GM19035 (cell line): ENCODE results near the gene KIF24.
"Not testable (repeated sequence)": the region's sequence is repeated elsewhere in the genome, so short reads cannot be mapped to it uniquely, and the experiment has no call there.

Experiments
- ATAC-seq: cut with Tn5 transposase; IDR thresholded peaks from one replicate; pipeline ENCODE4 v1.9.1; 2021; ENCODE audit not compliant: unreplicated experiment

KIF24 gene

DNA sequence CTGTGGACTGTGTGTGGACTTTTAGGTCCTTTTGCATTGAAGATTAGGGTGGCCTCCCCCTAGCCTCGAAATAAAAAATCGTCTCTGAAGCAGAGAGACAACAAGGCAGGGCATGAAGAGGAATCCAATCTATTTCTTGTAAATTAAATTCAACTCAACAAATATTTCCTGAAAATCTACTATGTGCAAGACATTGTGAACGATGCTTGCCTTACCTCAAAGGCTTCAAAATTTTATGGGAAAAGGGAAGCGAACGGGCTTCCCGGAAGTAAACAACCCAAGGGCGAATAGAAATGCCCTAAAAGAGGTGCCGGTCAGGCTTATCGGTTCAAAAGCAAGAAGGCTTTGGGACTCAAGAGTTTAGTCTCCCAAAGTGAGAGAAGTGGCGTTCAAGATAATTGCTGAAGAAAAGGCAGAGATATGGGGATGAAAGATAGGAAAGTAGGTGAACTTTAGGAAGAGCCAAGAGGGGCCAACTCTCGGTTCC, 525 bp downstream of the KIF24 start:
- peak; percentile 0 for ATAC-seq

DNA sequence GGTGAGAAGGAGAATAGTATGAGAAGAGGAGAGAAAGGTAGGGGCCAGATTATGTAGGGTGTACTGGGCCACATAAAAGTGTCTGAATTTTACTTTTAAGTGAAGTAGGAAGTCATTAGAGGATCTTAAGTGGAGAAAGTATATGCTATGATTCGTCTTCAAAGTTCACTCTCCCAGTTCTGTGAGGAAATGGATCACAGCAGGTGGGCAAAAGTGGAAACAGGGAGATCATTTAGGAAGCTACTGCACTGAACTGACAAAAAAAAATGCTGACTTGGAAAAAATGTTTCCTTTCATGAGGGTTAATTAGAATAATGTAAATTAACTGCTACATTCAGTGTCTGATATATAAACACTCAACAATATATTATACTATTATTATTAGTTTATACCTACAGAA, 2.4 kb downstream of the KIF24 start:
- ATAC-seq: no peak

DNA sequence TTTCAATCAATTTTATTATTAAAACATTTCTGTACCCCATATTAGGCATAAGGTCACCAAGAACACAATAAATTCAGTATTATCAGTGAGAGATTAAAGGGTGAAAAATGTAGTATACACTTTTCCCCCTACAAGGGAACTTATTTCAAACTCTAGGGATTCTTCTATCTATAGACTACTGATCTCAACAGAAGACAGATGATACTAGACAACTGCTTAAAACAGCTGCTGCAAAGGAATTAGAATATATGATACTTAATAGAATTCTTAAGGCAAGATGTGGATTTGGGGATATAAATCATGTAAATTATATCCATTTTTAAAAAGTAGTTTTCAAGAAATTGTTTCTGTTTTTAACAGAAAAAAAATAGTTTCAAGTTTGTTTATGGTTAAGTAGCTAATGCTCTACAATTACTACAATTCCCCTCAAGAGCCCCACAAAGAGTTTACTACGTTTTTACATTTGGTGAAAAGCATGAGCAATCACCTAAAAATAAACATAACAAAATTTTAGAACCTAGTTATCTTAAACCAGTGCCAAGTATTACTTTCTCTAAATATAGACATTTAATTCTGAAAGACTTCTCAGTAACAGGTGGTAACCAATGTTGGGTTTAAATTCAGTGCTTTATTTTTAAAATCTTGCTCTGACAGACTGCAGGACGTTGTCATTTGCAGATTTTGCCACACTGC, 6.0 kb downstream of the KIF24 start:
- no peak for ATAC-seq

DNA sequence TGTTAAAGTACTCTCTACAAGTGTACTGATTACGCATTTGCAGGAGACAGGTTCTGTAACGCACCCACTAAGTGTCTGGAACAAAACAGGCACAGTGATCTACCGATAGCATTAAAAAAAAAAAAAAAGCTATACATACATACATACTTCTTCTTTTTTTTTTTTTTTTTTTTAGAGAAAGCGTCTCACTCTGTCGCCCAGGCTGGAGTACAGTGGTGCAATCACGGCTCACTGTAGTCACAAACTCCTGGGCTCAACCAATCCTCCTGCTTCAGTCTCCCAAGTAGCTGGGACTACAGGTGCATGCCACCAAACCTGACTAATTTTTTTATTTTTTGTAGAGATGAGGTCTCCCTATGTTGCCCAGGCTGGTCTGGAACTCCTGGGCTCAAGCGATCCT, 7.6 kb downstream of the KIF24 start:
- ATAC-seq: no peak

DNA sequence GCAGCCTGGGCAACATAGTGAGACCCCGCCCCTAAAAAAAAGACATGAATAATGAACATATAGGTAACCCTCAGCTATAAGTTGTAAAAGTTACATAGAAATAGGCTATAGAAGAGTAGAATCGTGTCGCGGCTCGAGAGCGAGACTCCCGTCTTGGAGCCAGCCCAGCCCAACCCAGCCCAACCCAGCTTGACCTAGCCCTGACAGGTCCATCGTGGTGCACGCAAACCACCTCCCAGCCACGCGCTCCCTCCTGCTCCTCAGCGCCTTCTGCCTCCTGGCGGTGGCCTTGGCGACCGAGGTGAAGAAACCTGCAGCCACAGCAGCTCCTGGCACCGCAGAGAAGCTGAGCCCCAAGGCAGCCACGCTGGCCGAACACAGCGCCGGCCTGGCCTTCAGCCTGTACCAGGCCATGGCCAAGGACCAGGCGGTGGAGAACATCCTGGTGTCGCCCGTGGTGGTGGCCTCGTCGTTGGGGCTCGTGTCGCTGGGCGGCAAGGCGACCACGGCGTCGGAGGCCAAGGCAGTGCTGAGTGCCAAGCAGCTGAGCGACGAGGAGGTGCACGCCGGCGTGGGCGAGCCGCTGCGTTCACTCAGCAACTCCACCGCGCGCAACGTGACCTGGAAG, 10.8 kb downstream of the KIF24 start:
- ATAC-seq: no peak

DNA sequence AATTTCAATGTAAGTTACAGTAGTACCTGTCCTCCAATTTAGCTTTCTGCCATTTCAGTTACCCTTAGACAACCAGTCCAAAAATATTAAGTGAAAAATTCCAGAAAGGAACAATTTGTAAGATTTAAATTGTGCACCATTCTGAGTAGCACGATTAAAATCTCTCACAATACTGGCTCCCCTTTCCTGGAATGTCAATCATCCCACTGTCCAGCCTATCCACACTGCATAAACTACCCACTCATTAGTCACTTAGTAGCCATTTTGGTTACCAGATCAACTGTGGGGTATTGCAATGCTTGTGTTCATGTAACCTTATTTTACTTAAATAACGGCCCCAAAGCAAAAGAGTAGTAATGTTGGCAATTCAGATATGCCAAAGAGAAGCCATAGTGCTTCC, 11.6 kb downstream of the KIF24 start:
- no peak for ATAC-seq

DNA sequence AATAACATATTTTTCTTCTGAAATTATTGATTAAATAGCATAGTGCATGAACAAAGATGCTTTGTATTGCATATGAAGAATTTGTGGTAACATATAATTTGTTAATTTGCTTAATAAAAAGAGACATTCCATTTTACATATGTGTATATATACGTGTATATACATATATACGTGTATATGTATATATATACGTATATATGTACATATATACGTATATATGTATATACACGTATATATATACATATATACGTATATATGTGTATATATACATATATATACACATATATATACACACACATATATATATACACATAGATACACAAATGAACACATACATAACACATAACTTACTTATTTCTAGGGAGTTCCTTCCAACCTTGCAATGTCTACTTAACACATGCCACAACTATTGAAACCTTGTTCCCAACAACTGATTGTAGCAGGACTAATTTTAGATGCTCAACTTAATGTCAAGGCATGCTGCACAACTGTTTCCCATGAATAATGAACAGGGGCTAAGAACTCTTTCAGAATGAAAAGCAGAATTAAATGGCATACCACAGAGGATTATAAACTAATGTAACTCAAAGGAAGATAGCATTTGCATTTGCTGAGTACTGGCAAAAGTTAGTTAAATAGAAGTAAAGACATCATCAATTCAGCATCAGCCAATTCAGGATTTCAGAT, 17.4 kb downstream of the KIF24 start:
- no peak for ATAC-seq

DNA sequence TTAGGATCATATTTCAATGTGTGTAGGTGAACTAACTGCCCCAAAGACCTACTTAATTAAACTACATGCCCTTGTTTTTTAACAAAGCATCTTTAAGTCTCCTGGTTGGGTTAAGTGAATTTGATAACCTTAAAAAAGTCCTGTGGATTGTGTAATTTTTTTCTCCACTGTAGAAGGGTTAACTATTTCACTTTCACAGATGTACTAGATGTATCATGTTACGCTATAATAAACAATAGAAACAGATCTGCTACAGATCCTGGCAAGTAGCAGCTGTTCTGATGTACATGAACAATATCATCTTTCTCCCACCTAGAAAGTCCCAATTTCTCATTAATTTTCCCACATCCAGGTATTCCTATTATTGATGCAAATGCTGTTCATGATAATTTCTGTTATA, 18.9 kb downstream of the KIF24 start:
- no peak for ATAC-seq

DNA sequence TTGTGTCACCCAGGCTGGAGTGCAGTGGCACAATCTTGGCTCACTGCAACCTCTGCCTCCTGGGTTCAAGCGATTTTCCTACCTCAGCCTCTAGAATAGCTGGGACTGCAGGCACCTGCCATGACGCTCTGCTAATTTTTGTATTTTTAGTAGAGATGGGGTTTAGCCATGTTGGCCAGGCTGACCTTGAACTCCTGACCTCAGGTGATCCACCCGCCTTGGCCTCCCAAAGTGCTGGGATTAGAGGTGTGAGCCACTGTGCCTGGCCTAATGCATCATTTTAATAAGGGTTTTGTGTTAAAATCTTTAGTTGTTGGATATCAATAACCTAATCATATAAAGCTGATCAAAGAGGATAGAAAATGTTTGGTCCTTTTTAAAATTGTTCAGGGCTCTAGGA, 20.8 kb downstream of the KIF24 start:
- not testable (repeated sequence) for ATAC-seq

DNA sequence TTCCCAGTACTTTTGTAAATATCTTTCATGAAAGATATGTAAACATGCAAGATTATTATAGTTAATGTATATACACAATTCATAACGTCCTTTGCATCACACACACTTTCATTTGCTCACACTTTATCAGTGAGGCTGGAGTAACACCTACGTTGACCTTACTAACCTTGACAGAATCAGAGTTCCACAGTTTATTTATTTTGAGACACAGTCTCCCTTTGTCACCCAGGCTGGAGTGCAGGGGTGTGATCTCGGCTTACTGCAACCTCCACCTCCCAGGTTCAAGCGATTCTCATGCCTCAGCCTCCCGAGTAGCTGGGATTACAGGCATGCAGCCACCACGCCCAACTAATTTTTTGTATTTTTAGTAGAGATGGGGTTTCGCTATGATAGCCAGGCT, 28.0 kb downstream of the KIF24 start:
- ATAC-seq: not testable (repeated sequence)

DNA sequence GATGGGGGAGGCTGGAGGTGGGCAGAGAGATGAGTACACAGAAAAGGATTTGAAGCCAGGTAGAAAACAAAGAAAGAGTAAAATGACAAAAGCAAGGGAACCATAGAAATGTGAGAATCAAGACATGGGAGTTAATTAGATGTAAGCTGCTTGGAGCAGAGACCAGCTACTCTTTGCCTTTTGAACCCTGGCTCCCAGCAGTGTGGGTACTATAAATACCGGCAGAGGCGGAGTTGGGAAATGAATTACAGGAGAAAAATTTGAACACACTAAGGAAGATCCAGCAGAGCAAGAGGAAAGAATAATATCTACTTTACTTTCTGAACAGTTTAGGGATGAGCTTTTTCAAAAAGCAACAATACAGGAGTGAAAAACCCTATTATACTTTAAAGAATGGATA, 36.5 kb downstream of the KIF24 start:
- no peak for ATAC-seq

DNA sequence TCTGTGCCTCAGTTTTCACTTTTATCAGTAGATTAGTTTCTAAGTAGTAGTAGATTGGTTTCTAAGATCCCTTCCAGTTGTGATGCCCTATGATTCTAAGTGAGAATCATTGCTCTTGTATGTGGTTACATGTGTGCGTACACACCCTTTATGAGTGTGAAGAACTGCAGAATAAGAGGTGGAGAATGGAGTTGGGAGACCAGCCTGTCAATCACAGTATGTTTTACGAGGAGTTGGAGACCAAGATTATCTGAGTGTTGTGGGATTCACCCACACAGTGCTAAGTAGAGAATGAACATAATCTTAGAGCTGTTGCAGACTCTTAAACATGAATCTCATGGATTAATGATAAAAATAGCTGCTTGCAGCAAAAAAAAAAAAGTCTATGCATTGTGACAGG, 37.6 kb downstream of the KIF24 start:
- no peak for ATAC-seq

DNA sequence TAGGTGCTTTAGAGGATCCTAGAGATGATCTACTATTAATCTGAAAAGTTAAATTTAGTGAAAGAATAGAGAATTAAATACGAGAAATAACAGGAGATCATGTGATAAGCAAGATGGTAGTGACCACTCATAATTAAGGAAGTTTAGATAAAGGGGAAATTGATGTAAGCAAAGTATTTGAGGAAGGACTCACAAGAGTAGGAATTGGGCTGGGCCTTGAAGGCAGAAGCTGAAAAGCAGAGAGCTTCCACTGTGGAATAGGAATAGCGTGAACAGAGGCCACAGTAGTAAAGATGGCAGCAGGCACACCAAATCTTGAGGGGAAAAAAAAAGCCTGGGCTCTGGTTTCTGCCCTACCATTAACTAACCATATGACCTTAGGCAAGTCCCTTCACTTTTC, 38.0 kb downstream of the KIF24 start:
- ATAC-seq: no peak

DNA sequence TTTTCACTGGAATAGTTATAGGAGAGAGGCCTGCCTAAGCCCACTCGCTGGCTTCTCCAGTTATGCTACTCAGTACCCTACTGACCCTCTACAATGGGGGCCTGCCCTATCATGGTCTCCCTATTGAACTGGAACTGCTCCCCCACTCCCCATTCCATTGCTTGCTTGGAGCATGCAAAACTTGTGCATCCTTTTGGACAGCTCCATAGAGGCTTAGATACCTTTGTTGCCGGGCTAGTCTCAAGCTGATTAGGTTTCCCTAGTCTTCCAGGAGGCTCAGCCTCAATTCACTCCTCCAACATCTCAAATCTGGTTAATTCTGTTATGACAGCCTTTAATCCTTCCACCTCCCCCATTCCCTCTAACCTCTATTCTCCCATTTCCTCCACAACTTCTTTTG, 39.9 kb downstream of the KIF24 start:
- ATAC-seq: no peak

DNA sequence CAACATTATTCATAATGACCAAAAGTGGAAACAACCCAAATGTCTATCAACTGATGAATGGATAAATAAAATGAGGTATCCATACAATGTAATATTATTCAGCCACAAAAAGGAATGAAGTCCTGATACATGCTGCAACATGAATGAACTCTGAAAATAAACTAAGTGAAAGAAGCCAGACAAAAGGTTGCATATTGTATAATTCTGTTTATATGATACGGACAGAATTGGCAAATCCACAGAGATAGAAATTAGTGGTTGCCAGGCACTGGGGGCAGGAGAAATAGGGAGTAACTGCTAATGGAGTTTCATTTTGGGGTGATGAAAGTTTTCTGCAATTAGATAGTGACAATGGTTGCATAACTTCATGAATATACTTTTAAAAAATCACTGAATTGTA, 47.0 kb downstream of the KIF24 start:
- no peak for ATAC-seq

DNA sequence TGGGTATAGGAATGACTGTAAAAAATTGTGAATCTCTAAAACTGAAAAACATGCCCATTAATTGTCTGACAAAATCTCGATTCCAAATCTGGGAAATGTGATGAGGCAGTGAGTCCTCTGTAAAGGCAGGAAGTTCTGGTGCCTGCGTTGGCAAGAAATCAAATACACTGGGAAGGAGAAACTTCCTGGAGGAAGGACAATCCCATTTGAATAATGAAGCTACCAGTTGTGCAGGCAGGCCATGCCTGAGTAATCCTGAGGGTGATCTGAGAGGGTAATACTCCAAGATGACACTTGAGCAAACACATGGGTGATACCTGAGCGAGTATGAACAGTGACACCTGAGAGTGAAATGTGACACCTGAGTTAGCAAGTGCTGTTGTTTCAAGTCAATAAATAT, 49.7 kb downstream of the KIF24 start:
- ATAC-seq: no peak
